Skin of body (tissue), 2 donors: ENCODE data around the gene CYP2W1. TPM values are rescaled to one million over a fixed set of nuclear protein-coding genes. Genes with fewer than 3 reads are reported as not detected.

Experiments
- DNase-seq: peaks from one replicate; lab custom pipeline; 2025; lab: John Stamatoyannopoulos, UW
- total RNA-seq: library from RNA; depleted of rRNA; stranded (reverse); fragments of >200 nt; gene quantifications from one replicate; pipeline ENCODE4 v1.2.3, GENCODE V29; 2014

Gene CYP2W1
- total RNA-seq, 1 donor from 2014 or later: 17.4 TPM

DNA sequence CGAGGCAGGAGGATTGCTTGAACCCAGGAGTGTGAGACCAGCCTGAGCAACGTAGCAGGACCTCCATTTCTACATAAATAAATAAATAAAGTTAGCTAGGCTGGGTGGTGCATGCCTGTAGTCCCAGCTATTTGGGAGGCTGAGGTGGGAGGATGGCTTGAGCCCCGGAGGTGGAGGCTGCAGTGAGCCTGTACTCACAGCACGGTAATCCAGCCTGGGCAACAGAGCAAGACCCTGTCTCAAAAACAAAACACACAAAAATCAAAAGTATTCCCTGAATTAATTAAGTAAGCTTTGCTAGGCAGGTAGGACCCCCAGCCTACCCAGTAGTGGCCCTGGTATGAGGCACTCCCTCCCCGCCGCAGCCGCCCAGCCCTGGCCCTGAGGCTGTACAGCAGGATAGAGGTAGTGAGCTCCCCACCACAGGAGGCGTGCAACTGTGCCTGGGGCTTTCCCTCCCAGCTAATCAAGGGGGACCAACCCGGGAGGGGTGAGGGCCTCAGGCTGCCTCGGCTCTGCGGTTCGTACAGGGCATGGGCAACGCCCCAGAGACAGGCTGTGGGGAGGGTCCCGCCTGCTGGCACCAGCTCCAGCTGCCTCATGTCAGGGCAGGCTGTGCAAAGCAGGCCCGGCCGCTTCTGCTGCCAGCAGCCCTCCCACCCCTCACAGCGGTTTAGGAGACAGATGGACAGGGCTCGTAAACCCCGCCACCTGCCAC lies 1.0 kb upstream of the CYP2W1 start:
- no peak for DNase-seq

GRCh38 chr7:982511-983003 lies 424 bp upstream of the CYP2W1 start:
- no peak for DNase-seq

- no peak for DNase-seq
Observed at GRCh38 chr7:983616-984071, 663 bp downstream of the CYP2W1 start.

DNA sequence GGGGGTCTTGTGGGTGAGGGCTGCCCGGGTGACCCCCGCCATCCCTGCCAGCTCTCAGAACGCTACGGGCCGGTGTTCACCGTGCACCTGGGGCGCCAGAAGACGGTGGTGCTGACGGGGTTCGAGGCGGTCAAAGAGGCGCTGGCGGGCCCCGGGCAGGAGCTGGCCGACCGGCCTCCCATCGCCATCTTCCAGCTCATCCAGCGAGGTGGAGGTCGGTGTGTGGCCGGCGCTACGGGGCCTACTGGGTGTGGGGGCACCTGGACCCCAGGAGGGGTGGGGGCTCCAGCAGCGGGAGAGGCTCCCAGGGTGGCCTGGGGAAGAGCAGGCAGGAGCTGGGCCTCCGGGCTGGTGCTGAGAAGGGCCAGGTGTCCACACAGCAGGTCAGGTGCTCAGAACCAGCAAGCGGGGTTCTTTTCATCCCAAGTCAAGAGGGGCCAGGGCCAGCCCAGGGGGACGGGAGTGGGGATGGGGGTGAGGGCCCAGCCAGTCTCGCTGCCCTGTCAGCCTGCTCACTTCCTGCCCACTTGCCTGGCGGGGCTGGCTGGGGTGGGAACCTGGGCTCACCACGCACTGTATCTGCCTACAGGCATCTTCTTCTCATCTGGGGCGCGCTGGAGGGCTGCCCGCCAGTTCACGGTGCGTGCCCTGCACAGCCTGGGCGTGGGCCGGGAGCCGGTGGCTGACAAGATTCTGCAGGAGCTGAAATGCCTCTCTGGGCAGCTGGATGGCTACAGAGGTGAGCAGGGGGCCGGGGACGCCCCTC lies 1.6 kb downstream of the CYP2W1 start:
- no peak for DNase-seq

DNA sequence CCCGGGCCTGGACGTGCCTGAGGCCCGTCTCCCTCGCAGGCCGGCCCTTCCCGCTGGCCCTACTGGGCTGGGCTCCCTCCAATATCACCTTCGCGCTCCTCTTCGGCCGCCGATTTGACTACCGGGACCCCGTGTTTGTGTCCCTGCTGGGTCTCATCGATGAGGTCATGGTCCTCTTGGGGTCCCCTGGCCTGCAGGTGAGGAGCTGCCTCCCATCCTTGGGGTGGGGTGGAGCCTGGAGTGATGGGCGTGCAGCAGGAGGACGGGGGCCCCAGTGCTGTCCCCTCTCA lies 2.1 kb downstream of the CYP2W1 start:
- DNase-seq: no peak

GRCh38 chr7:985915-986741 lies 3.1 kb downstream of the CYP2W1 start:
- no peak for DNase-seq

DNA sequence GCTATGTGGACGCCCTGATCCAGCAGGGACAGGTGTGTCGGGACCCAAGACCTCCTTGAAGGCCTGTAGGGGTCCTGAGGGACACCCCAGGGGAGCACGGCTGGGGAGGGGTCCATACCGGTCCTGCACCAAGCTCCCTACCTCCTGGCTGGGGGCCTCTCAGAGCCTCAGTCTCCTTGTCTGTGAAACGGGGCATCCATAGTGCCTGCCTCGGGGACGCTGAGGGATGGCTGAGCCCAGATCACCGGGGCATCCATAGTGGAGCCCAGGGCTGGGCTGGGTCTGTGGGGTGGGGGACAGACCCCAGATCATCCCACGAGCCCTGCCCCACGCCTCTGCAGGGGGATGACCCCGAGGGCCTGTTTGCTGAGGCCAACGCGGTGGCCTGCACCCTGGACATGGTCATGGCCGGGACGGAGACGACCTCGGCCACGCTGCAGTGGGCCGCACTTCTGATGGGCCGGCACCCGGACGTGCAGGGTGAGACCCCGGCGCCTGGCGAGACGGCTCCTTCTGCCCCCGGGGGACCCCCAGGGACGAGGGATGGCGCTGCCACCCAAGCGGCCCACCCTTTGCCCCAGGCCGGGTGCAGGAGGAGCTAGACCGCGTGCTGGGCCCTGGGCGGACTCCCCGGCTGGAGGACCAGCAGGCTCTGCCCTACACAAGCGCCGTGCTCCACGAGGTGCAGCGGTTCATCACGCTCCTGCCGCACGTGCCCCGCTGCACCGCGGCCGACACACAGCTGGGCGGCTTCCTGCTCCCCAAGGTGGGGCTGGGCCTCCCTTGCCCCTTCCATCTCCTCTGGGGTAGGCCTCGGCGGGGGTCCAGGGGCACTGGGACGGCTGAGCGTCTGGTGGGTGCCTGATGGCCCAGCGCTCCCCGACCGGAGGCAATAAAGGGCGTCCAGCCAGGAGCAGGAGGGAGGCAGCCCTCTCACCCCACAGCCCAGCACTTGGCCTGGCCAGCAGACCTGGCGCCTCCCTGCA lies 4.1 kb downstream of the CYP2W1 start:
- DNase-seq: no peak

DNA sequence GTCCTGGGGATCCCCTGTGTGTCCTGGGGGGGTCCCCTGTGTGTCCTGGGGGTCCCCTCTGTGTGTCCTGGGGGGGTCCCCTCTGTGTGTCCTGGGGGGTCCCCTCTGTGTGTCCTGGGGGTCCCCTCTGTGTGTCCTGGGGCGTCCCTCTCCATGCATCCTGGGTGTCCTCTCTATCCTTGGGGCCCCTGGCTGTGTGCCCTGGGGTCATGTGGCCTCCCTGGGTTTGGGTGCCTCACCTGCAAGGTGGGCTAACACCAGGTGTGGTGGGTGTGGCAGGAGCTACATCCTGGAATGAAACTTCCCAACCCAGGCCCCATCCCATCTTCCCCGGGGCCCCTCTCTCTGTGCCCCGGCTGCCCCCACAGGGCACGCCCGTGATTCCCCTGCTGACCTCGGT lies 4.9 kb downstream of the CYP2W1 start:
- DNase-seq: no peak

DNA sequence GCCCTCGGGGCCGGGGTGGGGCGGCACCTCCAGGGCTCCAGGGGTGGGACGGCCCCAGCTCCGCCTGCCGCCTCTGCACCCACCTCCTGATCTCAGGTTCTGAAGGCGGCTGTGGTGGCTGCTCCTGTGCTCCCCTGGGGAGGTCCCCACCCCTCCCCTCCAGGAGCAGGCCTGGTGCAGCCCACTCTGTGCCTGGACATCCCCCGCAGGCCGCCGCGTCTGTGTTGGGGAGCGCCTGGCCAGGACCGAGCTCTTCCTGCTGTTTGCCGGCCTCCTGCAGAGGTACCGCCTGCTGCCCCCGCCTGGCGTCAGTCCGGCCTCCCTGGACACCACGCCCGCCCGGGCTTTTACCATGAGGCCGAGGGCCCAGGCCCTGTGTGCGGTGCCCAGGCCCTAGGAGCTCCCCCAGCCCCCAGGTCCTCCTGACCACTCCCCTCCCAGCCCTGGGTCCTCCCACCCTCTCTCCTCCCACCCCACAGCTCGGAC lies 5.5 kb downstream of the CYP2W1 start:
- no peak for DNase-seq

DNA sequence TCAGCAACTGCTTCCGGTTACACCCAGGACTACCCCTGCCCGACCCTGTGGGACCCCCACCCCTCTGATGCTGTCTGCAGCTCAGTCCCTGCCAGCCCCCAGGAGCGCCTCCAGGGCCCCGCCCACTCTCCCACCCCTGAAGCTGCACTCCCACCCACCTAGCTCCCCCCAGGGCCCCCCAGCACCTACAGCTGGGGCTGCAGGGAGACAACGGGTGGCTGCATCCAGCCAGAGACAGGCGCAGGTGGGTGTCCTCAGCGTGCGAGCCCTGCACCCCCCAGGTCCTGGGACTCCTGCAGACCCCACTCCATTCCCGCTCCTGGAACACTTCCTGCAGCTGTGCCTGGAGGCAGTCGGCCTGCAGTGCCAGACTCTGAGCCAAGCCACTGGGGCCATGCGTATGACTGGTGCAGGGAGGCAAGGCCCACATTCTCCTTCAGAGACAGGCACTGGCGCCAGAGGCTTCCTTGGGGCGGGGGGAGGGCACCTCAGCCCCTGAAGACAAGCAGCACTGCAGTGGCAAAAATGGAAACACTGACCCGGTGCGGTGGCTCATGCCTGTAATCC lies 6.1 kb downstream of the CYP2W1 start:
- DNase-seq: no peak

- no peak for DNase-seq
Observed at GRCh38 chr7:990352-990932, 7.5 kb downstream of the CYP2W1 start.

GRCh38 chr7:990933-991728 lies 8.2 kb downstream of the CYP2W1 start:
- no peak for DNase-seq

- no peak for DNase-seq
Observed at GRCh38 chr7:991729-992656, 9.0 kb downstream of the CYP2W1 start.

DNA sequence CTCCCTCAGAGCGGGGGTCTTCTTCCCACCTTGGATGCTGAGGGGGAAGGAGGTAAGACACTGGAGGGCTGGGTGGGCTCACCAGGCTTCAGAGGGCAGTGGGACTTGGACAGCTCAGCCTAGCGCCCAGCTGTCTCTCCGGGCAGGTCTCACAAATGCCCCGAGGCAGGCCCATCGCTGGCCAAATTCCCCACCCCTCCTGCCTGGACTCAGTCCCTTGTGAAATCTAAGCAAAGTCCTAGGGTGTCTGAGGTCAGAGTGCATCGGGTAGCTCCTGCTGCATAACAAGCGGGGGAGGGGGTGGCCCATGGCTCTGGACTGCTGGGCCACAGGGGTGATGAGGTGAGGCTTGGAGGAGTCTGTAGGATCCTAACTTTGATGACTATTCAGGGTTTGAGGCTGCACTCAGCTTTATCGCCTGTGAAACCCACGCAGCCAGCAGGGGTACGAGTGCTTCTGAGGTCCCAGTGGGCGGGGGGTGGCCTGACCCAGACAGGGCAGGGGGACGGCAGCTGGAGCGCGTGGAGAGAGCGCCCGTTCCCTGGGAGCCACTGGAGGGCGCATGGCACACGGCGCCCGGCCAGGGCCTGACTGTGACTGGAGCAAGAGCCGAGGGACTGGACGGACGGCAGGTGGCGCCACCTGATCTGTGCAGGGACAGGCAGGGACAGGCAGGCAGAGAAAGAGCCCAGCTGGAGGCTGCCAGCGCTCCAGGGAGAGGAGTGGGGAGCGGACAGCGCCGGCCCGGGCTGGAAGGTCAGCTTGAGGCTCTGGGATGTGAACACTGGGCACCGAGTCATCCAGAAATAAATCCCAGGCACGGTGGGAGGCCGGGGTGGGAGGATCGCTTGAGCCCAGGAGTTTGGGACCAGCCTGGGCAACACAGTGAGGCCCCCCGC lies 10.0 kb downstream of the CYP2W1 start:
- peak; percentile 90 for DNase-seq

- DNase-seq: no peak
Observed at GRCh38 chr7:994592-995308, 11.8 kb downstream of the CYP2W1 start.

GRCh38 chr7:995571-995970 lies 12.6 kb downstream of the CYP2W1 start:
- no peak for DNase-seq
